Suprapubic skin (tissue), 4 donors: Measurements from ENCODE around the gene CACNA2D2. TPM values are rescaled to one million over a fixed set of nuclear protein-coding genes. Genes with fewer than 3 reads are reported as not detected.

ENCODE experiments used
- DNase-seq, 2 donors: peaks; one replicate each; pipeline ENCODE4 v3.0.0-alpha.2; 2019; ENCODE audit warnings: low spot score in 2 of 2
- H3K27ac ChIP-seq: fragments of 200-600 bp; sonication (generic); one replicate; pipeline ENCODE4 v1.5.1; 2019
- H3K27me3 ChIP-seq: fragments of 200-600 bp; sonication (generic); one replicate; pipeline ENCODE4 v1.5.1; 2019
- H3K36me3 ChIP-seq: fragments of 200-600 bp; sonication (generic); one replicate; pipeline ENCODE4 v1.5.1; 2019
- H3K4me1 ChIP-seq: fragments of 200-600 bp; sonication (generic); one replicate; pipeline ENCODE4 v1.5.1; 2019
- H3K4me3 ChIP-seq: fragments of 200-600 bp; sonication (generic); one replicate; pipeline ENCODE4 v1.5.1; 2019; ENCODE audit warnings: mild to moderate bottlenecking
- H3K9me3 ChIP-seq: fragments of 200-600 bp; sonication (generic); one replicate; pipeline ENCODE4 v1.5.1; 2019
- CTCF ChIP-seq, 2 donors: fragments of 200-600 bp in 1 of 2; fragments of 450-650 bp in 1 of 2; sonication (generic) in 1 of 2; IDR thresholded peaks; one replicate each; pipeline ENCODE4 v1.5.1; 2016 to 2019; ENCODE audit warnings: antibody characterized with exemption in 2 of 2, mild to moderate bottlenecking in 1 of 2, moderate library complexity in 1 of 2
- EP300 ChIP-seq: sonication (generic); formaldehyde crosslinking; IDR thresholded peaks from one replicate; pipeline ENCODE4 v1.6.1; 2017; ENCODE audit warnings: antibody characterized with exemption
- POLR2A ChIP-seq, 2 donors: fragments of 450-650 bp; IDR thresholded peaks; one replicate each; pipeline ENCODE4 v1.6.1; 2017; ENCODE audit warnings: antibody characterized with exemption in 2 of 2, mild to moderate bottlenecking in 2 of 2, moderate library complexity in 2 of 2
- POLR2AphosphoS5 ChIP-seq, 3 donors: sonication (generic); formaldehyde crosslinking; IDR thresholded peaks; one replicate each; pipeline ENCODE4 v1.6.1; 2017; ENCODE audit warnings: antibody characterized with exemption in 3 of 3
- WGBS: methylation state at CpG from one replicate; pipeline ENCODE4 v1.1.5; 2018; 5-methylcytosine and 5-hydroxymethylcytosine counted together
- total RNA-seq, 4 donors: library from RNA; depleted of rRNA; stranded (reverse); fragments of >200 nt; gene quantifications; one replicate each; pipeline ENCODE4 v1.1.0, GENCODE V29; 2016

Gene CACNA2D2
- total RNA-seq, 4 donors from 2014 or later = 1.4 to 5.6 (median 1.7) TPM

- H3K36me3 ChIP-seq = no peaks in the 10 kb centered on the region
- no peaks in the 10 kb centered on the region for H3K9me3 ChIP-seq
- no peak overlapping the region for H3K27ac ChIP-seq
- DNase-seq = no peak
- H3K4me1 ChIP-seq = peaks cover 44% of the 10 kb centered on the region
- H3K27me3 ChIP-seq = no peaks in the 10 kb centered on the region
- H3K4me3 ChIP-seq = no peak overlapping the region
- 69% methylated on average over 19 of the region's 25 CpGs for WGBS
- TF ChIP-seq CTCF (IDR thresholded peaks at IDR 0.05) = peak in 1 of 2 donors; percentile 30
- no peak for TF ChIP-seq POLR2A (IDR thresholded peaks at IDR 0.05)
- TF ChIP-seq POLR2AphosphoS5 (IDR thresholded peaks at IDR 0.05) = no peak
Observed at GRCh38 chr3:50388016-50388719, 115.3 kb downstream of the CACNA2D2 start.

- Histone ChIP-seq H3K4me3 (no peak overlapping the region), H3K27me3 (no peaks in the 10 kb centered on the region), H3K36me3 (no peaks in the 10 kb centered on the region), H3K27ac (no peak overlapping the region), H3K4me1 (peaks cover 29% of the 10 kb centered on the region), H3K9me3 (no peaks in the 10 kb centered on the region)
- DNase-seq = no peak
- WGBS = 83% methylated on average over 13 of the region's 13 CpGs
- no peak for TF ChIP-seq POLR2AphosphoS5 (IDR thresholded peaks at IDR 0.05)
- no peak for TF ChIP-seq CTCF (IDR thresholded peaks at IDR 0.05)
- TF ChIP-seq EP300 = no peak
- no peak for TF ChIP-seq POLR2A (IDR thresholded peaks at IDR 0.05)
Observed at GRCh38 chr3:50385754-50386153, 117.7 kb downstream of the CACNA2D2 start.

- WGBS = 95% methylated on average over 4 of the region's 6 CpGs
- Histone ChIP-seq H3K9me3 (no peaks in the 10 kb centered on the region), H3K27me3 (no peaks in the 10 kb centered on the region), H3K27ac (no peak overlapping the region), H3K4me1 (peaks cover 25% of the 10 kb centered on the region), H3K4me3 (no peak overlapping the region), H3K36me3 (no peaks in the 10 kb centered on the region)
- TF ChIP-seq POLR2A (IDR thresholded peaks at IDR 0.05) = no peak
- TF ChIP-seq POLR2AphosphoS5 (IDR thresholded peaks at IDR 0.05) = no peak
- no peak for TF ChIP-seq EP300
- no peak for TF ChIP-seq CTCF (IDR thresholded peaks at IDR 0.05)
- DNase-seq = no peak
Observed at GRCh38 chr3:50383750-50384149, 119.7 kb downstream of the CACNA2D2 start.

- 93% methylated on average over 12 of the region's 12 CpGs for WGBS
- Histone ChIP-seq H3K4me1 (peaks cover 16% of the 10 kb centered on the region), H3K36me3 (no peaks in the 10 kb centered on the region), H3K4me3 (no peak overlapping the region), H3K27ac (no peak overlapping the region), H3K27me3 (no peaks in the 10 kb centered on the region), H3K9me3 (no peaks in the 10 kb centered on the region)
- no peak for DNase-seq
- TF ChIP-seq EP300 = no peak
- TF ChIP-seq POLR2AphosphoS5 (IDR thresholded peaks at IDR 0.05) = no peak
- TF ChIP-seq POLR2A (IDR thresholded peaks at IDR 0.05) = no peak
- TF ChIP-seq CTCF (IDR thresholded peaks at IDR 0.05) = no peak
Observed at GRCh38 chr3:50382722-50383121, 120.7 kb downstream of the CACNA2D2 start.

DNA sequence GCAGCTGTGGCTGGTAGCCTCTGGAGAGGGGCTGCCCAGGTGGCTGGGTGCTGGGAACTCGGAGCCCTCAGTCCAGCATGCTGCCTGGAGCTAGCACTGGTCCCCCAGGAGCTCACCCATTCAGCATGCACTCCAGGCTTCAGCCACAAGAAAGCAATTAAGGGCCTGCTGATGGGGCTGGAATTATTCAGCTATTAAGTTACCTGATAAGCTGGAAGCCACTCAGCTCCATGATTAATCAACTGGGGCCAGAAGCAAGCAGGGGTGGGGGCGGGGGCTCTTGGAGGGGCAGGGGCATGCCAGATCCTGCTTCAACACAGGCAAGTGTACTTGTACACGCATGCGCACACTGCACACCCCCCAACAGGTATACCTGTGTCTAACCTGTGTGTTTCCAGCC is 122.1 kb downstream of the CACNA2D2 start:
- Histone ChIP-seq H3K27ac (no peak overlapping the region), H3K4me1 (peaks cover 10% of the 10 kb centered on the region), H3K4me3 (no peak overlapping the region), H3K36me3 (no peaks in the 10 kb centered on the region), H3K9me3 (no peaks in the 10 kb centered on the region), H3K27me3 (no peaks in the 10 kb centered on the region)
- no peak for DNase-seq
- 52% methylated on average over 3 of the region's 4 CpGs for WGBS
- TF ChIP-seq POLR2AphosphoS5 (IDR thresholded peaks at IDR 0.05) = no peak
- no peak for TF ChIP-seq CTCF (IDR thresholded peaks at IDR 0.05)
- TF ChIP-seq POLR2A (IDR thresholded peaks at IDR 0.05) = no peak
- TF ChIP-seq EP300 = no peak
